Middle frontal gyrus (tissue), 1 donor: ENCODE measurements around the gene S100A2.

Experiments used
- DNase-seq: peaks from one replicate; pipeline ENCODE4 v3.0.0-alpha.2; 2015; ENCODE audit warnings: low spot score; ENCODE audit errors: extremely low spot score

Gene S100A2

DNA sequence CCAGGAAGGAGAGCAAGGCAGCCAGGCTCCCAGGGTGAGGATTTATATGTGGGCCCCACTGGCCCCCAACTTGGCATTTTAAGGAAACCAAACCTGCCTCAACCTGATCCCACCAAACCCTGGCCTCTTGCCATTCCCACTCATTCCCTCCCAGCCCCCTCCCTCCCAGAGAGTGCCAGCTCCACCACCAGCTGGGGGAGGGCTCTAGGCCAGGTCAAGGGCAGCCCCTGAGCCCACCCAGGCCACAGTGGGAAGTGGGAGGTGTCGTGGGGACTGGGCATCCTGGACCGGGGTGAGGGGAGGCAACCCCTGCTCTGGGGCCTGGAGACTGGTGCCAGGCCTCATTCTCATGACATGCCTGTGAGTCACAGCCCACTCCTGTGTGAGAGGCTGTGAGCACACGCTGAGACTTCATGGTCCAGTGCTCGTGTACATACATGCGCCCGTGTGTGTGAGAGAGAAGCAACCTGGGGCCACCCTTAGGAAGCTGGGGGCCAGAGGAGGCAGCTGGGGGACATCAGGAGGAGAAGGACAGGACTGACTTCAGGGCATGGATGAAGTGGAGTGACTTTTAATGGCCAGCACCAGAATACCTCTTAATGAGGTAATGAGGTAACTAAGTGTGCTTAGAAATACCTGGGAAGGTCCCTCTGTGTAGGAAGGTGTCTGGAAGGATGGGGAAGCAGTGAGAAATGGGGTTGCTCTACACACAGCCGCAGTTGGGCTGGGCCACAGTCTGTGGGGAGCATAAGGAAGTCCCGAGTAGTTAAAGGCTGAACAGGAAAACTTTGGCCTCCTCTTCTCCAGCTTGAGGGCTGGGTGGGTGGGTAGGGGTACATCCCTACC is at the start of gene S100A2:
Gene S100A2 (minus strand): TSS at position 316 of the 846 bp plus-strand sequence. CDS start 1,967 bp downstream, outside the sequence.
- DNase-seq: no peak

DNA sequence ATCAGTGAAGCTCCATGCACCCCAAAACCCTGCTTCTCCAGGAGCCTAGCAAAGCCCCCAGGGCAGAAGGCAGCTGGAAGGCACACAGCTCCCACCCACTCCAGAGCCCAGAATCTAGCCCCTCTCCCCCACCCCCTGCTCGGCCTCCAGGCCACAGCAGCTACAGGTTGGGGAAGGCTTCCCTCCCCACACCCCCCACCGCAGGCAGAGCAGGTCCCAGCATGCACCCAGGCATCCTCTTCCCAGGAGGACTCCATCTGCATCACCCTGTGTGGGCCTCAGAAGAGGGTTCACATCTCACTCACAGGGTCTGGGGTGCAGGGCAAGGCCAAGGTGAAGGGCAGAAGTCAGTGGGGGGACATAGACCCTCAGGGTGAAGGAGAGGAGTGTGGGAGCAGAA is 49.8 kb upstream of the S100A2 start:
- DNase-seq: no peak

DNA sequence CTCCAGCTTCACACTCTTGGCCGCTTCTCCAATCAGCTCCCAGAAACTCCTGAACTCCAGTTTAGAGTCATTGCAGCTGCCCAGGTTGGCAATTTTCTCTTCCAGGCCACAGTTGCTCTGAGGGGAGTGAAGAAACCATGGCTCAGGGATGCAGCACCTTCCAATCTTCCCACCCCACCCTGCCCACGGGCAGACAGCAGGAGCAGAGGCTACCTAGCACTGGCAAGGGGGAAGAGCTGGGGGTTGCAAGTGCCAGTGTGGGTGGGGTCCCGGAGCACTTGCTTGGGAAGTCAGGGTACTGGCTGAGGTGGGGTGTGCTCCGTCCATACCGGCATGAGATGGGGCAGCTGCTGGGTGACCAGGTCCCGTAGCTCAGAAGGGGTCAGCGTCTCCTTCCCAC is 49.3 kb upstream of the S100A2 start:
- no peak for DNase-seq

DNA sequence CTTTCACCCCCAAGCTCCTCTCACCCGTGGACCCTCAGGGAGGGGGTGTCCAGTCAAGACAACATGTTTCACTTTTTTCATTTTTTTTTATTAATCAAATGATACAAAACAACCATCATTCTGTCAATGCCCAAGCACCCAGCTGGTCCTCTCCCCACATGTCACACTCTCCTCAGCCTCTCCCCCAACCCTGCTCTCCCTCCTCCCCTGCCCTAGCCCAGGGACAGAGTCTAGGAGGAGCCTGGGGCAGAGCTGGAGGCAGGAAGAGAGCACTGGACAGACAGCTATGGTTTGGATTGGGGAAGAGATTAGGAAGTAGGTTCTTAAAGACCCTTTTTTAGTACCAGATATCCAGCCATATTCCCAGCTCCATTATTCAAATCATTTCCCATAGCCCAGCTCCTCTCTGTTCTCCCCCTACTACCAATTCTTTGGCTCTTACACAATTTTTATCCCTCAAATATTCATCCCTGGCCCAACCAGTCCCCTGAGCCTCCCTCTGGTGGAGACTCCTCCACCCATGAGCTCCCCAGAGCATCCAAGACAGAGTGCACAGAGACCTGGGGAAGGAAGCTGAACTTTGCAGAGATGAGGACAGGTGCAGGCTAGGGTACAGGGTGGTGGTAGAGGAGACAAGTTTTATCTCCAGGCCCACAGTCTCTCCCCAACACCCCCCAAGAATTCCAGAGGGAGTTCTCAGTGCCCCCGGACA is 48.7 kb upstream of the S100A2 start:
- no peak for DNase-seq

DNA sequence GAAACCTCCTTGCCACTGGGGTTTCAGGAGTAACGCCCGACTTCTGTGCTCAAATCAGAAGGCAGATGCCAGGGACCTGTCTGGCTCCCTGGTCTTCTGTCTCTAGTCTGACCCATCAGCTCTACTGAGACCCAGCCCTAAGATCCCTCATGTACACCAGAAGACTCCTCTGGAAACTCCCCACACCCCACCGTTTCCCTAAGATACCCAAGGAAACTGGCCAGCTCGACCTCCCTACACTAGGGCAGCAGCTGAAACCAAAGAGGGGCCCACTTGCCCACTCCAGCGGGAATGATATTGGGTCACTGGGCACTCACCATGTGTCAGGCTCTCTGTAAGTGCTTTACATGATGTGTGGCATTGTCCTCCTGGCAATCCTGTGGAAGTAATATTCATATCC is 47.8 kb upstream of the S100A2 start:
- DNase-seq: no peak

DNA sequence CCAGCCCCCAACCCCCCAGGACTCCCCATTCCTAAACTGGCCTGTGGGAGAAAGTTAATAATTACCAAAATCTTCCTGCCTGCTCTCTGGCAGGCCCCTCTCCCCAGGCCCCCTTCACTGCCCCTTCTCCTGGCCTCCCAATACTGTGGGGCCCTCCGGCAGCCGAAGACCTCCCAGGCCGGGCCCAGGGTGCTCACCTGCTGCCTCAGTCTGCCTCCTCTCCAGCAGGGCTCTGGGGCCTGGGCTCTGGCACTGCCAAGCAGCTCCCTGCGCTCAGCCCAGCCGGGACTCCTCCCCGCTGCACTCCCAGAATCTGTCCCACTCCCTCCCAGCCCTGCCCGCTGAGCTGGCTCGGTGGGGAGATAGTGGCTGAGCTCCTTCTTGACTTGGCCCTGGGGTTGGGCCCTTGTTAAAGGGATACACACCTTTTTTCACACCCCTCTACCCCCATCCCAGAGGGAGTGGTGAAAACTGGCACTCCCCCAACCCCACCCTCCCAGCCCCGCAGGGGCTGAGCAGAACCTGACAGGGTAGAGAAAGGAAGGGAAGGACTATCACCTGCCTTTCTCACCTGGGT is 47.2 kb upstream of the S100A2 start, which contains the start of gene S100A16:
Gene S100A16 (minus strand): TSS at position 383 of the 577 bp plus-strand sequence. CDS start 4,986 bp downstream, outside the sequence.
- DNase-seq: no peak

DNA sequence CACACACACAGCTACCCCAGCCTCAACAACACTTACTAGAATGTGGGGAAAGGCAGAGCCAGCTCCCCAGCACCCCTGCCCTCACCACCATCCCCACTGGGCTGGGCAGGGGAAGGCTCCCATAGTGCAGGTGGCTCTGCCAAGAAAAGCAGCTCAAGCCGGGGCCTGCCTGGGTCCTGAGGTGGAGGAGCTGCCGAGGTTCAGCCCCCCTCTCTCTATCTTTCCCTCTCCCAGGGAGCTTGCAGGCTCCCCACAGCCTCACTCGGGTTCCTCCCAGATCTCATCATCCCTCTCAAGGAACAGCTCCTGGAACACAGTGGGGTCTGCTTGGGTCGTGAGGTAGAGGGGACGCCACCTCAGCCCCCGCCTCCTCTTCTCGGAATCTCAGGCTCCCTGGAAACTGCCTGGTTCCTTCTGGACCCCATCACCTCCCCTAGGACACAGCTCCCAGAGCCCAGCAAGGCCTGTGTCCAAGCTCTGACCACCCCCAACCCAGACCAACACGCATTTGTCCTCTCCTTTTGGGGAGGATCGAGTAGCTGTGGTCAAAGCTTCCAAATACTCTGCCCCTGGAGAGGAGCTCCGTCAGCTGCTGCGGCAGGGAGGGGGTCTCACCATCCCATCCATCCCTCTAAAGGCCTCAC is 46.6 kb upstream of the S100A2 start:
- no peak for DNase-seq

DNA sequence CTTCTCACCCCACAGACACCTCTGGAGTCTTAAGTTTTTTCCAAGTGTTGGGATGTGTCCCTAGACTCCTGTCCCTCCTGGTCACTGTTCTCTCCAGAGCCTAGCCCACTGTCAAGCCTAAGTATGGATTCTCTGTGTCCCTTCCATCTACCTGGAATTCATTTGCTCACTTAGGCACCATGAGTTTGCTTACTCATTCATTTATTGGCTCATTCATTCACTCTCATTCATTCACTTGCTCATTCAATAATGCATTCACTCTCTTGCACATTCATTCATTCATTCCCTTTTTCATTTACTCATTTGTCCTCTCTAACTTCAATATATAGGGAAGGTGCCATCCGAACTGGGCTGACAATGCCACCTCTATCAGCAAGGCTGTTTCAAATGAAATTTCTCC is 45.7 kb upstream of the S100A2 start:
- DNase-seq: no peak

DNA sequence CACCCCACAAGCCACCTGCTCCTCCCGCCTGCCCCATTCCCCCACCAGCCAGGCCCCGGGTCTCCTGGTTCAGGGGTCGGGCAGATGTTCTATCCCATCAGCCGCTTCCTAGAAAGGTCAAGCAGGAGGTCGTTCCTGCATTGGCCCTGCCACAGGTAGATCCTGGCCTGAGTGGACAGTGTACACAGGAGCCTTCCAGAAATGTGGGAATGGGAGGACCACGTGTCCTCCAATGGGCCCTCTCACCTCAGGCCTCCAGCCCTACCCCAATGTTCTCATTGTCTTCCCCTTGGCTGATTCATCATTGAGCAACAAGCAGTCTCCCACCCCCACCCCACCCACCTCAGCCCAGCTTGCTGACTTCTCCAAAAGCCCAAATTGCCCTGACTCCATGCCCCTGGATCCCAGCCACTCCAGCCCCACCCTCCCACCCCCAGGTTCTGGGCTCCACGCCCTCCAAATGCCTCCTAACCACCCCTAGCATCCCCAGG is 45.2 kb upstream of the S100A2 start:
- no peak for DNase-seq

DNA sequence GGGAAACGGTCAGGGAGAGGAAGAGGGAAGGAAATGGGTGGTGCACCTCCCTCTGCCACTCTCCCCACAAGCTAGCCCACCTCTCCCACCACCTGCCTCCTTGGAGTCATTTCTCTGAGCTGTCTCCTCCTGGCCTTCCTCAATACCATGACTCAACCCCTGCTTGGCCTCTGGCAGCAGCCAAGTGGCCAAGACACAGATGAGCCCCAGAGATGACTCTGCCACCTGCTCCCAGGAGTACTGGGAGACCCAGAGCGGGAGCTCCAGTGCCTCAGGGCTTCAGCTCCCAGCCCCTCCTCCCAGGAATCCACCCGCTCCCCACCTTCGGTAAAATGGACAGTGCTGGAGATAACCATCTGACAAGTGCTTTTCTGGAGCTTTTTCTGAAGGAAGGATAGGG is 44.7 kb upstream of the S100A2 start:
- no peak for DNase-seq

DNA sequence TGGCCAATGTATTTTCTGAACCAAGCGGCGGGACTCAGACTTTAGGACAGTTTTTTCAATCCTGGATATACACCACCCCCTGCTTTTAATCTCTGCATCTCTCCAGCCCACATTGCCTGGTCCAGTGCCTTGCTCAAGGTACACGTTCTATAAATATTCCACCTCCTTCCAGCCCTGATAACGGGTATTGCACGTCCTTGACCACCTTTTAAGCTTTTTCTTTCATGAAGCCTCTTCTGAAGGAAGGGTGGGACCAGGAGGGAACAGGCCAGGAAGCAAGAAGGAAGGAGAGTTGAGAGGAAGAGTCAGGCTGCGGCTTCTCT is 43.9 kb upstream of the S100A2 start:
- no peak for DNase-seq

DNA sequence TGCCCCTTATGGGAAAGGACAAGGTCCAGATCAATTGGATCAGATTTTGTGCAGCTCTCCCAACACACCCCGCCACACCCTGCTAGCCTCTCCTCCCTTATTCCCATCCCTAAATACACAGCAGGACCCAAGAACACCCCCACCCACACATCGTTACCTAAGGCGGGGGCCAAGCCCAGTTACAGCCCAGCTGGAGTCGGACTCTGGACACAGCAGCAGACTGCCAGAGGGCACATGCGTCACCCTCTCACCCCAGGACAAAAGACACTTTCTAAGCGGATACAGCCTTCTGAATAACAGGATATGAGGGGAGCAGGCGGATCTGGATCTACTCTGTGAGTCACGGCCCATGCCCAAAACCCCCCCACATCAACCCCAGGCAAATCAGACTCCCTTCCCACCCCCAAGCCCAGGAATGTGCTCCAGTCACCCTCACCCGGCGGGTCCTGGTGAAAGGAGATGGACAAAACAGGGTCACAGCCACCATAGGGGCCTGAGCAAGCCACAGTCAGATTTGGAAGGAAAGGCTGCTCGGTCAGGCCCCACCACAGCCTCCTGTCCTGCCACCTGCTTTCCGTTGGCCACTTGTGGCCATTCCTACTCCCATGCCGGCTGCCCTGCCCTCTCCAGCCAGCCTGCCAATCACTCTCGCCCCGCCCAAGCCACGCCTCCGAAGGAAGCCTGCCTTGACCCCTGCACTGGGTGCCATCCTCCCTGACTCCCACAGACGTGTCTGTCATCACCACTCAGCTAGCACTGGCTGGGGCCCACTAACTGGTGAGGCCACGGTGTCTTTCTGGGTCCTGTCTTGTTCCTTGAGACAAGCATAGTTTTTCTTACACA is 43.3 kb upstream of the S100A2 start:
- peak; percentile 8 for DNase-seq

DNA sequence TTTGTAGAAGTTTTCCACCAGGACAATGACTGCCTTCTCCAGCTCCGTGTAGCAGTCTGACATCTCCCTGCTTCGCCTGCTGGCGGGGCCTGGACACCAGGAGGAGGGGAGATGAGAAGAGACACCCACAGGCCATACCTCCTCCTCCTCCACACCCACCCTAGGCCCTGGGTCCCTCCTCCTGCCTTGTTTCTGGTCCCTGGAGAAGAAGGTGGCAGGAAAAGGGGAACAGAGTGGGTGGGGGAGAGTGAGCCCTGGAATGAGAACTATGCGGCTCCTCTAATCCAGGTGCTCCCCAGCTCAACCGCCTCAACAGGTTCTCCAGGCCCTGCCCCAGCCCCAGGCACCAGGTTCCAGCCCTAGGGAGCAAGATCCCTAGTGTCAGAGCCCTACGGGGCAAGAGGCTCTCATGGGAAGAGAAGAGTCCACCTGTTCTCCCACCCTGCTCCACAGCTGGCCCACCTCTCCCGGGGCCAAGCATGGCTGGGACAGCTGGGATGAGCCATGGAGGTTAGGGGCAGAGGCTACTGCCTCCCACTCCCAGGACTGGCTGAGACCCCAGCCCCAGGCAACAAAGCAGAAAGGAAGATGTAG is 42.5 kb upstream of the S100A2 start:
- no peak for DNase-seq

DNA sequence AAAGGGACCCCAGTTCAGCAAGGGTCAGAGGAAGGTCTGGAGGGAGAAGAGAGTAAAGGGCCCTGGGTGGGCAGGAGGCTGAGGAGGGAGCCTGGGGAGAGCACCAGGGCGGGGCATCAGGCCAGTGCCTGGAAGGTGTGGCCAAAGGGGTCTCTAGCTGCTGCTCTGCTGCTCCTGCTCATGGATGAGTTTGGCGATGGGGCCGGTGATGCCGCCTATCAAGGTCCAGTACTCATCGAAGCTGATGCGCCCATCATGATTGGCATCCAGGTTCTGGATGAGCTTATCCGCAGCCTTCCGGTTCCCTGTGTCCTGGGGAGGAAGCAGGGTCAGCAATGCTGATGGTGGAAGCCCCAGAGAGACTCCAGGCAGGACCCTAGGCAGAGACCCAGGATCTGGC is 41.7 kb upstream of the S100A2 start:
- no peak for DNase-seq

DNA sequence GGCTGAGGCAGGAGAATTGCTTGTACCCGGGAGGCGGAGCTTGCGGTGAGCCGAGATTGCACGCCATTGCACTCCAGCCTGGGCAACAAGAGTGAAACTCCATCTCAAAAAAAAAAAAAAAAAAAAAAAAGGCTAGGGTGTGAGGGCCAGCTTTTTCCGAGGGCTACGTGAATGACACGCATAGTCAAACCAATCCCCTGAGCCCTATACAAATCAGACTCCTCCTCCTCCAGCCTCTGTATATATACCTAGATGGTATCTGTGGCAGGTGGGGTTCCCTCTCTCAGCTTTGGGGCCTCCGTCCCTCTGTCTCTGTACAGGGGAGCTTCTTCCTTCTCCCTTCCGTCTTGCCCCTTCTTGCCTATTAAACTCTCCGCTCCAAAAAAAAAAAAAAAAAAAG is 40.5 kb upstream of the S100A2 start:
- no peak for DNase-seq

DNA sequence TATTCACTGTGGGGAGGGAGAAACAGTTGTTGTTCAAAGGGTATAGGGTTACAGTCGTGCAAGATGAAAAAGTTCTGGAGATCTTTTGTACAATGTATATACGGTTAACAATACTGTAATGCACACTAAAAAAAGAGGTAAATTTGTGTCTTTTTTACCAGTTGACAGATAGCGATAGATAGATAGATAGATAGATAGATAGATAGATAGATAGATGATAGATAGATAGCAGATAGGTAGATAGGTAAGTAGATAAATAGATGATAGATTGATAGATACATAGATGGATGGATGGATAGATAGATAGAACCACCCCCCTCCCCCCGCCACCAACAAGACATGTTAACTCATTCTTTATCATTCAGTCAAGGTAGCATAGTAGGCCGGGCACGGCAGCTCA is 37.1 kb upstream of the S100A2 start:
- DNase-seq: no peak

DNA sequence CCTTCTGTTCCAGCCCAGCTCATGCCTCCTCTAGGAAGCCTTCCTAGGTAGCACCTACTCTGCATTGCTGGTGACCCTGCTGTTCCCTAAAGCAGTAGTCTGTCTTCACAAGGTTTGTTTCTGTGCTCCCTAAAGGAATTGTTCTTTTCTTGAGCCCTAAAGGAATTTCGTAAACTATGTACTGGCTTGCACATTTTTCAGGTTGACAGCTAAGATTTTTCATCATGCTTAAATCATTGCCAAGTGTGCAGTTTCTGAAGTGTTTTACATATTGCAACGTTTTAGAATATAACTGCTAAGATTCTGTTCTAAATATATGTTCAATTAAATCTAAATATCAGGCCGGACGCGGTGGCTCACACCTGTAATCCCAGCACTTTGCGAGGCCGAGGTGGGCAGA is 34.2 kb upstream of the S100A2 start:
- DNase-seq: no peak

DNA sequence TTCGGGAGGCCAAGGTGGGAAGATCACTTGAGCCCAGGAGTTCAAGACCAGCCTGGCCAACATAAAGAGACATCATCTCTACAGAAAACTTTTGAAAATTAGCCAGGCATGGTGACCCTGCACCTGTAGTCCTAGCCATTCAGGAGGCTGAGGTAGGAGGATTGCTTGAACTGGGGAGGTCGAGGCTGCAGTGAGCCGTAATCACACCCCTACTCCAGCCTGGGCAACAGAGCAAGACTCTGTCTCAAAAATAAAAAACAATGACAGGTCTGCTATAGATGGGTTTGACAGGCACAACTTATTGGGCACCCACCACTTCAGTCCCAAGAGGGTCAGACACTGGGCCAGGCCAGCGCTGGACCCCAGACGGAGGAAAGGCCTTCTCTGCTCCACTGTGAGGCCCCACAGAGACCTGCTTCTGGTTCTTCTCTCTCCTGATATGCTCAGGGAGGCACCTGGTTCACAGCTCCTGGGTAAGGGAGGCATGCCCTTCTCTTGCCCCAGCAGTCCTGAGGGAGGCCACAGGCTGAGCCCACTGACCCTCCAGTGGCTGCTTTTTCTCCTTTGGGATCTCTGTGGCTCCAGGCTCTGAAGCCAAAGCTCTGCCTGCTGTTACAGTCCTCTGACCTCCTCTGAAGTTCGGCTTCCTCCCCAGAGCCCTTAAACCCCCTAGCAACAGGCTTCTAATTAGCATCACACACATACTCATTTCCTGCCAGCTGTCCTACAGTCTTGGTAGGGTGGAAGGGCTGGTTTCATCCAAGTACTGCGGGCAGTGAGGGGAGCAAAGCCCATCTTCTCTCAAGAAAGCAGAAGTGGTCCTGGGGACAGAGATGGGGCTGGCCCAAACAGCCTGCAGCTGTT is 32.9 kb upstream of the S100A2 start:
- DNase-seq: no peak

DNA sequence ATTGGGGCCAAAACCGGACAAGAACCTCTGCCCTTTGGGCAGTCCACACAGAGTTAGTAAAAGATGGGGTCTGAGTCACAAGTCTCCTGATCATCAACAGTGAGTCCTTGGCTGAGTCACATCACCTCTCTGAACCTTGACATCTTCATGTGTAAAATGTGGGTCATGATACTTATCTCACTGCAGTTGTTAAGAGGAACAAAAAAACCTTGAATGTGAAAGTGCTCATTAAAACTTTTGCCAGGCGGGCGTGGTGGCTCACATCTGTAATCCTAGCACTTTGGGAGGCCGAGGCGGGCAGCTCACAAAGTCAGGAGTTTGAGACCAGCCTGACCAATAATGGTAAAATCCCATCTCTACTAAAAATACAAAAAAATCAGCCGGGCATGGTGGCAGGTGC is 31.6 kb upstream of the S100A2 start:
- no peak for DNase-seq

DNA sequence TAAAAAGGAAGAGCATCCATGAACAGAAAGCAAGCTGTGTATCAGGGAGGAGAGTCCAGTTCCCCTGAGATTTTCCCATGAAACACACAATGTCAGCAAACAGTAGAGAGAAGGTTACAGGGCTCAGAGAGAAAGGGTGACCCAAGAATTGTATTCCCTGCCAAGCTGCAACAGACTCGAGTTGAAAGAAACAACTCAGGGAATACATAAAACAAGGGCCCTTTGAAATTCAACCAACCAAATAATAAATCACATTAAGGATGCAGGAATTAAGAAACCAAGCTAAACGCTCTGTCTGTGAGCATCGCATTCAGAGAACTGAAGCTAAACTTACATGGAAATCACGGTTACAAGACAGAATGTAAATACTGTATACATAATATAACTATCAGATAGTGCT is 27.1 kb upstream of the S100A2 start:
- no peak for DNase-seq
